Effector memory CD4-positive, alpha-beta T cell (primary cell): Measurements from ENCODE around the gene RSPH9.
A peak's percentile ranks its signal among the peaks of the same experiment; 100 is the strongest.

Source experiments
- DNase-seq, 3 donors: peaks; one replicate each; pipeline ENCODE4 v3.0.0-alpha.2; 2020
- H3K27ac ChIP-seq: 2 replicates; pipeline ENCODE4 v1.7.0; 2013; ENCODE audit warnings: mild to moderate bottlenecking, low read length, moderate library complexity; ENCODE audit not compliant: insufficient read depth, poor library complexity, severe bottlenecking
- H3K27me3 ChIP-seq: replicated peaks from 2 replicates; pipeline ENCODE4 v1.7.0; 2013; ENCODE audit warnings: mild to moderate bottlenecking, low read length; ENCODE audit not compliant: insufficient read depth, control insufficient read depth, poor library complexity, severe bottlenecking
- H3K36me3 ChIP-seq: 2 replicates; pipeline ENCODE4 v1.7.0; 2013; ENCODE audit warnings: mild to moderate bottlenecking, low read length, moderate library complexity; ENCODE audit not compliant: control insufficient read depth, insufficient read depth
- H3K4me1 ChIP-seq: 2 replicates; pipeline ENCODE4 v1.7.0; 2013; ENCODE audit warnings: low read length, mild to moderate bottlenecking; ENCODE audit not compliant: control insufficient read depth, insufficient read depth, poor library complexity, severe bottlenecking
- H3K4me3 ChIP-seq: 2 replicates; pipeline ENCODE4 v1.7.0; 2013; ENCODE audit warnings: low read length, low read depth, mild to moderate bottlenecking; ENCODE audit not compliant: insufficient read depth, poor library complexity, severe bottlenecking
- H3K9me3 ChIP-seq: 2 replicates; pipeline ENCODE4 v1.7.0; 2013; ENCODE audit warnings: mild to moderate bottlenecking, low read length, moderate library complexity; ENCODE audit not compliant: control insufficient read depth

Gene RSPH9

DNA sequence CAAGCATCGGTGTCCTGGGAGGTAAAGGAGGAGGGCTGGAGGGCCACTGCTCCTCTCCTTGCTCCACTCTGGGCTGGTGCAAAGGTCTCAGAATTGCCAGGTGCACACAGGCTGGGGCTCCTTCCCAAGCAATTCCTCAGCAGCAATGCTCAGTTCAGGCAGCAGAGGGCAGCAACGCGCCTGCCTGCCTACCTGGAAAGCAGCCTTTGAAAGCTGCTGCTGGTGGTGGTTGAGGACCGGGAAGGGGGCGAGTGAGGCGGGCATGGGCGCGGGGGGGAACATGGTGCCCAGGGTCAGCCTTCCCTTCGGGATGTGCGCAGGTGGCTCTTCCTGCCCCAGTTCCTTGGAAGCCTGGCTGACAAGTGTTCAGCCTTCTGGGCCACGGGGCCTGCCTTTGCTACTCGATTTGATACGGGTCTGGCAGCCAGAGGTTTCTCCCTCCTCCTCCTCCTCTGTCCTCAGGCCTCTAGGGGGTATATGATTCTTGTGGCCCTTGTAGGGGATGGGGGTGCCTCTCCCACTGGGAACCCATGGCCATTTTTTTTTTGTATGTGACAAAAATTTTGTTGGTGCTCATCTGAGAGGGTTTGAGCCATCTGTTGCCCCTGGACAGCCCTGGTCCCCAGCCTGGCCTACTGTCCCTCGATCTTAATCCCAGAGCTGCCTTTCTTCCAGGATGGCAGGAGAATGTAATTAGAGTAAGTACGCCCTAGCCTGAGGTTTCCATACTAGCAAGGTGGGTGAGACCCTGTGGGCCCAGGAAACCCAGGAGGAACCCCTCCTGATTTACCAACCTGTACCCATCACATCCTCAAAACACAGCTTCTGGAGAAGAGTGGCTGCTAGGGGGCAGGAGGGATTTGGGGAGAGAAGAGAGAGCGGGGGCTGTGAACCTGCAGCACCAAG, 22.7 kb downstream of the RSPH9 start:
- Histone ChIP-seq H3K27me3 (no peaks in the 10 kb centered on the region), H3K36me3 (peaks cover 19% of the 10 kb centered on the region), H3K27ac (no peak overlapping the region), H3K4me1 (peaks cover 10% of the 10 kb centered on the region), H3K9me3 (no peaks in the 10 kb centered on the region), H3K4me3 (no peak overlapping the region)
- DNase-seq, result peak; percentile 57 to 67 (median 67)

DNA sequence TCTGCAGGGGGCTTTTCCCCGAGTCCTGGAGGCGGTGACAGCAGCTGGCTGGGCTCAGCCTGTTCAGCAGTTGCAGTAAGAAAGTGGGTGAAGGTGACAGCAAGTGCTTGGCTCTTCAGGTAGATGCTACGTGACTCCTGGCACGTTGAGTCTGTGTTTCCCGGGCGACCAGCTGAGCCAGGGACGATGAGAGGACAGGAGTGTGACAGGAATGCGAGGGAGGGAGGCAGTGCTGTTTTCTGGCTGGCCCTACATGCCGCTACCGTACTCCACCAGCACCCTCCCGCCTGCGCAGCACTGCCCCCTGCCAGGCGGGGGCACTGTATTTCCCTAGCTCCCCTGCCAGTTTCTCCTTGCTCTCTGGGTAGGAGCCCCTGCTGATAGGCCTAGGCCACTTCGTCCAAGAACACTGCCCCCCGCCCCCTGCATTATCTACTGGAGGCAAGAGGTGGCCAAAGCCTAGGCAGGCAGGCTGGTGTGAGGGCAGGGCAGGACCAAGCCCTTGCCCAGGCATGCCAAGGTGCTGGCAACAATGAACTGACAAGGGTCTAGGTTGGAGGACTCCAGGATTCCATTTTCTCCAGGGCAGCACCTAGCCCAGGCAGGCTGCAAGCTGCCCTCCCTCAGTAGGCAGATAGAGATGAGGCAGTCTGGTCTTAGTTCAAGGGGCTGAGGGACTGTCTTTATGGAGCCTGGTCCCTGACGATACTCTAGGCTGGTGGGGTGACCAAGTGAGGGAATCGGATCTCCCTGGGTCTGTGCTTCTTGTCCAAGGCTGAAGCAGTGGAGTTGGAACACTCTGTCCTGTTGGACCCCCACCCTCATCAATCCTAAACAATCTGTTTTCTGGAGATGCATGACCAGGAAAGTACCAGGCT, 23.6 kb downstream of the RSPH9 start:
- Histone ChIP-seq H3K4me3 (no peak overlapping the region), H3K27ac (no peak overlapping the region), H3K27me3 (no peaks in the 10 kb centered on the region), H3K36me3 (peaks cover 28% of the 10 kb centered on the region), H3K9me3 (no peaks in the 10 kb centered on the region), H3K4me1 (peaks cover 10% of the 10 kb centered on the region)
- no peak for DNase-seq

DNA sequence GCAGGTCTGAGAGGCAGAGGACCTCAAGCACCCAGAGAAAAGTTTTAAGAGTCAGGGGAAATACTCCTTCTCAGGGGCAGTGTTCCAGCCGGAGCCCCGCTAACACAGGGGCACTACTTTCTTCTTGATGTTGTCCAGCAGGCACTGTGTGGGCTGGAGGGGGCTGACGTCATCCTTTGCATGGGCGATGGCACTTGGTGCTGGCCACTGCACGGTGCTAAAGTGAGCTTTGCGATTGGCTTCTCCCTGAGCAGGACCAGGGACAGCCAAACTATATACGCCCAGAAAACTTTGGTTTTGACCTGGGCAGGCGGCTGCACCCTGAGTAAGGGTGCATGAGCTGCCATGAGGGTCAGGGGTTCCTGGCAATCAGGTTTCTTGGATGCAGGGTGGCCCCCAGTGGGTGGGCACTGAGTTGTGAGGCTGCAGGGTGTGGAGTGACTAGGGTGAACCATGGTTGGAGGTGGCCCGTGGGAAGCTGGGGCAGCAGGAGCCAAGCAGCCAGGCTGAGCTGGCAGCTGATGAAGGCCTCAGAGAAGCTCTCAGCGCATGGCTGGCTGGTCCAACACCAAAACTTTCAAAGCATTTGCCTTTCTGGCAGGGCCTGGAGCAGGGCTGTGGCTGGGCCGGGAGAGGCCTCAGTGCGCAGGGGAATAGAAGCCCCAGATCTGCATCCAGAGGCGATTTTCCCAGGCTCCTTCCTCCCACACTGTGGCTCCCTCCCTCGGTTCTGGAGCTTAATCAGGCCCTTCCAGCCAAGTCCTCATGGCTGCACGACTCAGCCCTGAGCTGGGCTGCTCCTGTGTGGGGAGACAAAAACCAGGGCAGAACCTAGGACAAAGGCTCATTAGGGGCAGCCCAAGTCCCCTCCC, 24.4 kb downstream of the RSPH9 start:
- no peak for DNase-seq

DNA sequence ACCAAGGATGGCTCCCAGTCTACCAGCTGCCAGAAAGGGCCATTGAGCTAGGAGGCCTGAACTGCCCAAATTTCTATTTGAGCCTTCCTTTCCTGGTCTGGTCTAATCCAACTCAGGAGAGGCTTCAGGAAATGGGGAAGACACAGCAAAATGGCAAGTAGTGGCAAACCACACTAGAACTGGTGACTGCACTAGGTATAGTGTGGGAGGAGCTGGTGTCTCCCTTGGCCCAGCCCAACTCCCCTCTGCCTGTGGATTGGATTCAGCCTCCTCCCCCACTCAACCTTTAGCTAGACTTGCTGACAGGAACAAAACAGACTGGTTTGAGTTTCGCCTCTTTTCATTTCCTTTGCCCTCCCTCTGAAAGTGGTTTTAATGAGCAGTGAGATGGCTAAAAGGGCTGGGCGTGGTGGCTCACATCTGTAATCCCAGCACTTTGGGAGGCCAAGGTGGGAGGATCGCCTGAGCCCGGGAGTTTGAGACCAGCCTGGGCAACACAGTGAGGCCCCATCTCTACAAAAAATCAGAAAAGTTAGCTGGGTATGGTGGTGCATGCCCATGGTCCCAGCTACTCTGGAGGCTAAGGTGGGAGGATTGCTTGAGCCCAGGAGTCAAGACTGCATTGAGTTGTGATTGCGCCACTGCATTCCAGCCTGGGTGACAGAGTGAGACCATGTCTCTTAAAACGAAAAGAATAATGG, 25.2 kb downstream of the RSPH9 start:
- Histone ChIP-seq H3K9me3 (no peaks in the 10 kb centered on the region), H3K36me3 (peaks cover 45% of the 10 kb centered on the region), H3K27ac (no peak overlapping the region), H3K4me1 (peaks cover 10% of the 10 kb centered on the region), H3K27me3 (no peaks in the 10 kb centered on the region), H3K4me3 (no peak overlapping the region)
- DNase-seq, result no peak

More for the DNA sequence above, 24.4 kb downstream of the RSPH9 start:
- Histone ChIP-seq H3K27me3 (no peaks in the 10 kb centered on the region), H3K4me1 (peaks cover 10% of the 10 kb centered on the region), H3K27ac (no peak overlapping the region), H3K36me3 (peaks cover 37% of the 10 kb centered on the region), H3K4me3 (no peak overlapping the region), H3K9me3 (no peaks in the 10 kb centered on the region)

DNA sequence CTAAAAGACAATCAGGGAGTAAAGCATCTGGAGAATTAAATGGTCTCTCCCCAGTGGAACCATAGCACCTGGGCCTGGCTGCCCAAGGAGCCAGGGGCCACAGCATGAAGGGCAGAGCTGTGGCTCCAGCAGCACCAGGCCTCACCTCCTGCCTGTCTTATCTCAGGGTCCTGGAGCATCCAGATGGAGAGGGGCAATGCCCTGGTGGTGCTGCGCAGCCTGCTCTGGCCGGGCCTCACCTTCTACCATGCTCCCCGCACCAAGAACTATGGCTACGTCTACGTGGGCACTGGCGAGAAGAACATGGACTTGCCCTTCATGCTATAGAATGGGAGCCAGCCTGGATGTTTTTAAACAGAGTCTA, 25.8 kb downstream of the RSPH9 start:
- no peak overlapping the region for H3K4me3 ChIP-seq
- H3K27me3 ChIP-seq, result no peaks in the 10 kb centered on the region
- no peak for DNase-seq
- H3K9me3 ChIP-seq, result no peaks in the 10 kb centered on the region
- peaks cover 10% of the 10 kb centered on the region for H3K4me1 ChIP-seq
- no peak overlapping the region for H3K27ac ChIP-seq
- peaks cover 50% of the 10 kb centered on the region for H3K36me3 ChIP-seq

DNA sequence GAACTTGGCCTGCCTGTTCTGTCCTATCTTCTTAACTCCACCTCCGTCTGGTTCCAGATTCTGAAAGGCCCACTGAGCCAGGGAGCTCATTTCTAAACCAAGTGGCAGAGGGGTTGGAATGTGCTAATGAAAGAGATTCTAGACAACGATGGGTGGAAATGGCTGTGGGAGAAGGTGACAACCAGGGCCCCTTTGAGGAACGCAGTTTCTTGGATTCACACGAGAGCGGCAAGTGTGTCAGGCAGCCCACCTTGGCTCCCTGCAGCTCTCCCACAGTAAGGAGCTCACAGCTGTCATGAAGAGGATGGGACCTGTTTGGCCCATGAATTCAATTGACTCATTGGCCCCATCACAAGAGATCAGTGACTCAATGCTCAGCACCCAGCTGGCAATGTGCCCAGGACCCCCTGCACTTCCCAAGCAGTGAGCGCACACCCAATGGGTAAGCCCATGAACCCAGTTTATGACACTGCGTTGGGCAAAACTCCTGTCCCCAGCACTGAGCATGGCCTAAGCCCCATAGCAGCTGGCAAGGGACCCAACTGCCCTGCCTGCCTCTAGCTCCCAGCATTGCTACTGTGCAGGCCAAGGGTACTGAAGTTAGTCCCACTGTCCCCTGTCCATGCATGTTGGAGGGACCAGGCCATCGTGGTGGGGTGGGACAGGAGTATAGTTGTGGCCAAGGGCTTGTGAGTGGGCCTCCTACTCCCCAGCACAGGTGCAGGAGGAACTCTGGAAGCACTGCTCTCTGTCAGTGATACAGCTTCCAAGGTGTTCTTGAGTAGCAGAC, 26.4 kb downstream of the RSPH9 start:
- Histone ChIP-seq H3K4me3 (no peak overlapping the region), H3K36me3 (peaks cover 56% of the 10 kb centered on the region), H3K9me3 (no peaks in the 10 kb centered on the region), H3K4me1 (peaks cover 10% of the 10 kb centered on the region), H3K27ac (no peak overlapping the region), H3K27me3 (no peaks in the 10 kb centered on the region)
- DNase-seq, result no peak

DNA sequence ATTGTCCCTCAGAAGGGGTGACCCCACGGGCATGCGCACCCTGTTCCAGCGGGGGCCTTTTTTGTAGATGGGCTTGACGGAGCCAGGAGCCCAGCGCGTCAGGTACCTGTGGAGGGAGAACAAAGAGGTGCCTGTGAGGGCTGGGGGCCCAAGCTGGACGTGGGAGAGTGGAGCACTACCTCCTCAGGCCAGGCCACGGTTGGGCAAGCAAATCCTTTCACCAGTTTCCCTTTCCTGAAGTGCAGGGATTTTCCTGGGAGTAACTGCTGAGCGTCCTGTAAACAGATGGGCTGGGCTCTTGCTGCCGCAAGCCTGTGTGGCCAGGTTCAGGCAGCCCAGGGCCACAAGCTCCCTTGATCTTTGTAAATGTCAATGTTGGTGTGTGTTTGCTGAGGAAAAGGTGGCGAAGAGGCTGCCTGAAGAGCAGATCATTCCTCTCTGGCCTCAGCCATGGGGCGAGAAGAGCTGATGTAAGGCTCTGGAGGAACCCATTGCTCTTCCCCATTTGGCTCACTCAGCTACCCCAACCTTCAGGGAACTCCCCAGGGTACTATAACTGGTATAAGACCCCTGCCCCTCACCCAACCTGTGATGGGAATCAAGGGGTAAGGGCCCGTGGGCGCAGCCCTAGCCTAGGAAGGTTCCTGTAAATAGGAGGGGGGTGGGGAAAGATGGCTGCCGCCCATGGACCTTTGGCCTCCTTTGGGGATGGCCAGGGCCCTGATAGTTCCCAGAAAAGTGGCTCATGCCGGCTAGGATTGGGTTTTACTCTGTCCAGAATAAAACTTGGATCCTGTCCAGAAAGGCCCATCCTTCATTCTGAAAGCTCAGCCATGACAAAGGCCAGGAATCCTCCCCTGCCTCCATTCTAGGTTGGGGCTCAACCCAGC, 27.2 kb downstream of the RSPH9 start:
- H3K9me3 ChIP-seq, result no peaks in the 10 kb centered on the region
- H3K4me3 ChIP-seq, result no peak overlapping the region
- H3K27ac ChIP-seq, result no peak overlapping the region
- peaks cover 64% of the 10 kb centered on the region for H3K36me3 ChIP-seq
- no peaks in the 10 kb centered on the region for H3K27me3 ChIP-seq
- no peak for DNase-seq
- peaks cover 10% of the 10 kb centered on the region for H3K4me1 ChIP-seq

DNA sequence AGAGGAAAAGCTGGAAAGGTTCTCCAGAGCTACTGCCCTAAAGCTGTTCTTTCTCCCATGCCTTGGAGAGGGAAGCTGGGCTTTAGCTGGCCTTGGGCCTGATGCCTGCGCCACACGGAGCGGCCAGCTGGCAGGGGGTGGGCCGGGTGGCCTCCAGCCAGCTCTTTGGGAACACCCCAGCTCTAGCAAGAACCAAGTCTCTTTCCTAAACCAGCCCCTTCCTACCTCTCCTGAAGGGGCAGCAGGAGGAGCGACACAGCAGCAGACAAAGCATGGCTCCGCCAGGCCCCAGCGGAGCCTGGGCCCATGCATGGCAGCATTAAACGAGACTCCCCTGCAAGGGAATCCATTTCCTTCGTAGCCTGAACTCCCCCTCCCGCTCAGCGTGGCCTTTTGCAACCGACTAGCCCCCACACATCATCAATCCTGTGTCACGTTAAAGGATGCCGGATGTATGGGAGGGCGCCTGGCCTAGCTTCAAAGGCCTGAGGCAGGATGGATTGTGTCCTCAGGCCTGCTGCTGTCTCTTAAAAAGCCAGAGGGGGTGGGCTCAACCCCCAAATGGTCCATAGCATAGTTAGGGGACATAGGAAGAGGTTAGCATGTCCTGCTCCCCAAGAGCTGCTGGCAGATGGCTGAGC, 28.7 kb downstream of the RSPH9 start:
- no peaks in the 10 kb centered on the region for H3K9me3 ChIP-seq

More for the DNA sequence above, 28.7 kb downstream of the RSPH9 start:
- Histone ChIP-seq H3K36me3 (peaks cover 80% of the 10 kb centered on the region), H3K27me3 (no peaks in the 10 kb centered on the region), H3K27ac (no peak overlapping the region), H3K4me1 (no peaks in the 10 kb centered on the region), H3K4me3 (no peak overlapping the region)
- DNase-seq, result no peak
